Stomach (tissue), 9 donors: ENCODE results near the gene TPRN. TPM values are rescaled to one million over a fixed set of nuclear protein-coding genes. Genes with fewer than 3 reads are reported as not detected.

Experiments
- DNase-seq, 2 donors: peaks; one replicate each; pipeline versions ENCODE4 v3.0.0 to v3.0.0-alpha.2; 2013 to 2019
- H3K27ac ChIP-seq, 5 donors: fragments of 200-600 bp in 4 of 5; sonication (generic) in 4 of 5; one replicate each; pipeline ENCODE4 v1.5.1; 2013 to 2019; ENCODE audit warnings: mild to moderate bottlenecking in 1 of 5, moderate library complexity in 1 of 5
- H3K27me3 ChIP-seq, 3 donors: fragments of 200-600 bp; sonication (generic); one replicate each; pipeline ENCODE4 v1.5.1; 2017 to 2019; ENCODE audit warnings: mixed run types in 1 of 3
- H3K36me3 ChIP-seq, 4 donors: fragments of 200-600 bp; sonication (generic); 1 replicate in 3 of 4; 2 replicates in 1 of 4; pipeline ENCODE4 v1.5.1; 2016 to 2019
- H3K4me1 ChIP-seq, 4 donors: fragments of 200-600 bp; sonication (generic); one replicate each; pipeline ENCODE4 v1.5.1; 2016 to 2019
- H3K4me3 ChIP-seq, 4 donors: fragments of 200-600 bp; sonication (generic) in 3 of 4; one replicate each; pipeline ENCODE4 v1.5.1; 2016 to 2019; ENCODE audit warnings: mild to moderate bottlenecking in 1 of 4
- H3K9me3 ChIP-seq, 4 donors: fragments of 200-600 bp; sonication (generic); one replicate each; pipeline ENCODE4 v1.5.1; 2016 to 2019
- CTCF ChIP-seq, 7 experiments: fragments of 450-650 bp in 4 of 7; fragments of 200-600 bp in 3 of 7; sonication (generic) in 3 of 7; IDR thresholded peaks; one replicate each; pipeline ENCODE4 v1.5.1; 2016 to 2019; ENCODE audit warnings: antibody characterized with exemption in 7 of 7, control low read depth in 2 of 7, mild to moderate bottlenecking in 1 of 7
- EP300 ChIP-seq: sonication (generic); formaldehyde crosslinking; IDR thresholded peaks from one replicate; pipeline ENCODE4 v1.6.1; 2017; ENCODE audit warnings: antibody characterized with exemption
- POLR2A ChIP-seq, 4 donors: fragments of 450-650 bp; IDR thresholded peaks; one replicate each; pipeline ENCODE4 v1.6.1; 2016; ENCODE audit warnings: antibody characterized with exemption in 4 of 4, control low read depth in 2 of 4, mild to moderate bottlenecking in 1 of 4, moderate library complexity in 1 of 4
- POLR2AphosphoS5 ChIP-seq, 3 donors: sonication (generic); formaldehyde crosslinking; IDR thresholded peaks; one replicate each; pipeline ENCODE4 v1.6.1; 2016; ENCODE audit warnings: antibody characterized with exemption in 3 of 3
- WGBS, 5 donors: extraction: QIAGEN DNeasy Blood & Tissue Kit in 3 of 5; methylation state at CpG; one replicate each; pipeline versions ENCODE4 v1.1.5 to v1.1.7; 2013 to 2018; 5-methylcytosine and 5-hydroxymethylcytosine counted together
- intact Hi-C: fragments of 100-400 bp; cut with DNase I; formaldehyde crosslinking; loops from one replicate; pipeline ENCODE4 v1.15.1; 2023; ENCODE audit warnings: low total_unique reads
- polyA plus RNA-seq, 3 donors: library from polyadenylated mRNA; stranded (reverse); fragments of 200-250 nt; gene quantifications; one replicate each; pipeline ENCODE4 v1.2.3, GENCODE V29; 2013
- total RNA-seq, 5 donors: library from RNA; depleted of rRNA; stranded (reverse); fragments of >200 nt; gene quantifications; one replicate each; pipeline versions ENCODE4 v1.1.0 to v1.2.3, GENCODE V29; 2014 to 2016
- donor health status: healthy with polysubstance abuse.
- donor health status: Bipolar disorder and iron deficiency.
- donor health status: healthy.

Gene TPRN
- total and polyA plus RNA-seq, 8 donors = 8.8 to 161 (median 24.6) TPM

- Histone ChIP-seq H3K36me3 (peaks cover 66 to 83% (median 74%) of the 10 kb centered on the region in 4 donors), H3K9me3 (no peaks in the 10 kb centered on the region), H3K4me1 (peaks cover 5 to 22% (median 13%) of the 10 kb centered on the region in 4 donors), H3K27ac (no peak overlapping the region), H3K4me3 (no peak overlapping the region), H3K27me3 (no peaks in the 10 kb centered on the region)
- DNase-seq = no peak
- WGBS, 5 donors = 88 to 99% (median 97%) methylated on average over 11 to 17 of the region's 17 CpGs
- intact Hi-C loops = loop anchor here (10.0 kb wide), 2 partner anchors 55 to 65 kb away; partner anchors contain the start of genes DPP7 and SLC34A3
- TF ChIP-seq POLR2AphosphoS5 (IDR thresholded peaks at IDR 0.05) (no peak), POLR2A (IDR thresholded peaks at IDR 0.05) (no peak), CTCF (IDR thresholded peaks at IDR 0.05) (no peak), EP300 (no peak)
Observed at GRCh38 chr9:137179761-137180160, 20.8 kb downstream of the TPRN start.

- H3K36me3 ChIP-seq = peaks cover 59 to 76% (median 67%) of the 10 kb centered on the region in 4 donors
- H3K27me3 ChIP-seq = peaks cover 0 to 6% (median 0%) of the 10 kb centered on the region in 3 donors
- peaks cover 10 to 26% (median 18%) of the 10 kb centered on the region in 4 donors for H3K4me1 ChIP-seq
- intact Hi-C loops = no loop called here
- no peak overlapping the region for H3K27ac ChIP-seq
- no peak for TF ChIP-seq POLR2AphosphoS5 (IDR thresholded peaks at IDR 0.05)
- no peak for TF ChIP-seq POLR2A (IDR thresholded peaks at IDR 0.05)
- TF ChIP-seq EP300 = no peak
- no peak for TF ChIP-seq CTCF (IDR thresholded peaks at IDR 0.05)
- WGBS, 5 donors = 91 to 93% (median 92%) methylated on average over 17 to 19 of the region's 19 CpGs
- H3K9me3 ChIP-seq = no peaks in the 10 kb centered on the region
- no peak overlapping the region for H3K4me3 ChIP-seq
- no peak for DNase-seq
Observed at GRCh38 chr9:137178939-137179630, 21.5 kb downstream of the TPRN start.

- 90 to 96% (median 91%) methylated on average over 15 to 23 of the region's 23 CpGs for WGBS, 5 donors
- Histone ChIP-seq H3K36me3 (peaks cover 52 to 69% (median 60%) of the 10 kb centered on the region in 4 donors), H3K9me3 (no peaks in the 10 kb centered on the region), H3K27ac (no peak overlapping the region), H3K4me1 (peaks cover 10 to 30% (median 25%) of the 10 kb centered on the region in 4 donors), H3K27me3 (peaks cover 0 to 13% (median under 1%) of the 10 kb centered on the region in 3 donors), H3K4me3 (no peak overlapping the region)
- TF ChIP-seq POLR2AphosphoS5 (IDR thresholded peaks at IDR 0.05) = no peak
- no peak for TF ChIP-seq EP300
- no peak for TF ChIP-seq POLR2A (IDR thresholded peaks at IDR 0.05)
- no peak for TF ChIP-seq CTCF (IDR thresholded peaks at IDR 0.05)
- intact Hi-C loops = no loop called here
- DNase-seq = no peak
Observed at GRCh38 chr9:137178201-137178938, 22.2 kb downstream of the TPRN start.

GRCh38 chr9:137176302-137177182 lies 24.0 kb downstream of the TPRN start:
- no peak for TF ChIP-seq POLR2AphosphoS5 (IDR thresholded peaks at IDR 0.05)
- TF ChIP-seq CTCF (IDR thresholded peaks at IDR 0.05) = peak in 4 of 7 experiments; percentile 35 to 49 (median 40)
- Histone ChIP-seq H3K27ac (no peak overlapping the region), H3K9me3 (no peaks in the 10 kb centered on the region), H3K36me3 (peaks cover 34 to 50% (median 41%) of the 10 kb centered on the region in 4 donors), H3K4me1 (peaks cover 18 to 44% (median 39%) of the 10 kb centered on the region in 4 donors), H3K27me3 (peaks cover 0 to 31% (median 16%) of the 10 kb centered on the region in 3 donors), H3K4me3 (no peak overlapping the region)
- 47 to 56% (median 51%) methylated on average over 17 of the region's 17 CpGs for WGBS, 5 donors
- peak; percentile 53 to 73 for DNase-seq
- intact Hi-C loops = no loop called here
